Mesodermal cell (in vitro differentiated cells): Measurements from ENCODE around the gene C12orf56.
"Not testable (repeated sequence)": the region's sequence is repeated elsewhere in the genome, so short reads cannot be mapped to it uniquely, and the experiment has no call there.

Experiments
- H3K27ac ChIP-seq: 2 replicates; pipeline ENCODE4 v1.7.0; 2013; ENCODE audit warnings: mild to moderate bottlenecking, low read depth, low read length, moderate library complexity; ENCODE audit not compliant: severe bottlenecking
- H3K36me3 ChIP-seq: 2 replicates; pipeline ENCODE4 v1.7.1; 2013; ENCODE audit warnings: mild to moderate bottlenecking, low read length, moderate library complexity; ENCODE audit not compliant: control insufficient read depth, insufficient read depth
- H3K4me1 ChIP-seq: one replicate; pipeline ENCODE4 v1.7.1; 2013; ENCODE audit warnings: mild to moderate bottlenecking, low read length; ENCODE audit not compliant: insufficient read depth, control insufficient read depth, poor library complexity, severe bottlenecking
- H3K4me3 ChIP-seq: 2 replicates; pipeline ENCODE4 v1.7.0; 2013; ENCODE audit warnings: low read length, control low read depth, mild to moderate bottlenecking; ENCODE audit not compliant: insufficient read depth, poor library complexity, severe bottlenecking; ENCODE audit errors: extremely low read depth
- H3K9me3 ChIP-seq: 2 replicates; pipeline ENCODE4 v1.7.1; 2013; ENCODE audit warnings: mild to moderate bottlenecking, low read length, moderate library complexity; ENCODE audit not compliant: control insufficient read depth
- WGBS, 2 experiments: methylation state at CpG; one replicate each; pipeline ENCODE4 v1.1.5; 2013; ENCODE audit warnings: missing lambda C conversion rate in 2 of 2; ENCODE audit not compliant: insufficient coverage in 2 of 2; 5-methylcytosine and 5-hydroxymethylcytosine counted together

The C12orf56 gene

GRCh38 chr12:64385468-64385867 is 5.1 kb downstream of the C12orf56 start:
- no peaks in the 10 kb centered on the region for H3K36me3 ChIP-seq
- no peaks in the 10 kb centered on the region for H3K9me3 ChIP-seq
- H3K27ac ChIP-seq, result no peak overlapping the region
- no peak overlapping the region for H3K4me3 ChIP-seq
- peaks cover 4% of the 10 kb centered on the region for H3K4me1 ChIP-seq
- 81 to 94% methylated on average over 2 of the region's 2 CpGs for WGBS, 2 experiments

- H3K36me3 ChIP-seq, result no peaks in the 10 kb centered on the region
- WGBS, 2 experiments, result 87 to 100% methylated on average over 2 to 3 of the region's 3 CpGs
Measured at GRCh38 chr12:64385019-64385418, 5.5 kb downstream of the C12orf56 start.

GRCh38 chr12:64383675-64384074 is 6.9 kb downstream of the C12orf56 start:
- WGBS, 2 experiments, result no CpG with 5 or more reads among the region's 1 CpG
- H3K27ac ChIP-seq, result no peak overlapping the region
- H3K36me3 ChIP-seq, result no peaks in the 10 kb centered on the region
- peaks cover 4% of the 10 kb centered on the region for H3K4me1 ChIP-seq
- no peaks in the 10 kb centered on the region for H3K9me3 ChIP-seq
- H3K4me3 ChIP-seq, result no peak overlapping the region

More at GRCh38 chr12:64385019-64385418, 5.5 kb downstream of the C12orf56 start:
- H3K4me3 ChIP-seq, result no peak overlapping the region
- H3K9me3 ChIP-seq, result no peaks in the 10 kb centered on the region
- peaks cover 4% of the 10 kb centered on the region for H3K4me1 ChIP-seq
- no peak overlapping the region for H3K27ac ChIP-seq

- Histone ChIP-seq H3K4me1 (no peaks in the 10 kb centered on the region), H3K4me3 (no peak overlapping the region), H3K36me3 (no peaks in the 10 kb centered on the region), H3K27ac (no peak overlapping the region), H3K9me3 (no peaks in the 10 kb centered on the region)
- WGBS, 2 experiments, result 89 to 91% methylated on average over 4 of the region's 4 CpGs
Measured at GRCh38 chr12:64362721-64363305, 27.7 kb downstream of the C12orf56 start.

- not testable (repeated sequence) for H3K27ac ChIP-seq, H3K4me3 ChIP-seq, H3K36me3 ChIP-seq, H3K9me3 ChIP-seq, H3K4me1 ChIP-seq
- 100% methylated on average over 1 of the region's 3 CpGs for WGBS, 2 experiments
Measured at GRCh38 chr12:64361173-64361572, 29.4 kb downstream of the C12orf56 start.

- H3K4me3 ChIP-seq, H3K36me3 ChIP-seq, H3K4me1 ChIP-seq, H3K9me3 ChIP-seq, H3K27ac ChIP-seq: not testable (repeated sequence)
- 93 to 100% methylated on average over 1 to 2 of the region's 2 CpGs for WGBS, 2 experiments
Measured at GRCh38 chr12:64356209-64356608, 34.3 kb downstream of the C12orf56 start.

GRCh38 chr12:64352181-64352580 is 38.4 kb downstream of the C12orf56 start:
- Histone ChIP-seq H3K36me3 (no peaks in the 10 kb centered on the region), H3K4me1 (no peaks in the 10 kb centered on the region), H3K9me3 (peaks cover 5% of the 10 kb centered on the region), H3K27ac (no peak overlapping the region), H3K4me3 (no peak overlapping the region)
- 63 to 90% methylated on average over 1 to 3 of the region's 4 CpGs for WGBS, 2 experiments

GRCh38 chr12:64351265-64351664 is 39.3 kb downstream of the C12orf56 start:
- Histone ChIP-seq H3K36me3 (no peaks in the 10 kb centered on the region), H3K9me3 (peaks cover 2% of the 10 kb centered on the region), H3K27ac (no peak overlapping the region), H3K4me1 (no peaks in the 10 kb centered on the region), H3K4me3 (no peak overlapping the region)
- WGBS, 2 experiments, result 96% methylated on average over 4 of the region's 5 CpGs; no CpG with 5 or more reads in 1 of the 2 experiments

- Histone ChIP-seq H3K4me1 (no peaks in the 10 kb centered on the region), H3K36me3 (no peaks in the 10 kb centered on the region), H3K9me3 (no peaks in the 10 kb centered on the region), H3K4me3 (no peak overlapping the region), H3K27ac (no peak overlapping the region)
- WGBS, 2 experiments, result 100% methylated on average over 1 to 2 of the region's 2 CpGs
Measured at GRCh38 chr12:64347630-64348029, 42.9 kb downstream of the C12orf56 start.

GRCh38 chr12:64344631-64345030 is 45.9 kb downstream of the C12orf56 start:
- not testable (repeated sequence) for H3K4me1 ChIP-seq, H3K9me3 ChIP-seq, H3K27ac ChIP-seq, H3K36me3 ChIP-seq, H3K4me3 ChIP-seq
- 91 to 93% methylated on average over 3 to 4 of the region's 4 CpGs for WGBS, 2 experiments

- not testable (repeated sequence) for H3K4me1 ChIP-seq, H3K36me3 ChIP-seq, H3K27ac ChIP-seq, H3K4me3 ChIP-seq, H3K9me3 ChIP-seq
- 83 to 100% methylated on average over 2 of the region's 2 CpGs for WGBS, 2 experiments
Measured at GRCh38 chr12:64340546-64340945, 50.0 kb downstream of the C12orf56 start.
